ENCODE measurements around the gene SMAD7.

Gene SMAD7

GRCh38 chr18:48887905-48888772 lies 62.6 kb downstream of the SMAD7 start:
- H3K9ac ChIP-seq (ENCODE audit: insufficient read length, low read depth), result no peak overlapping the region
- DNase-seq (ENCODE audit: low read depth, low spot score), result no peak
- H3K9me3 ChIP-seq (ENCODE audit: insufficient read depth, low read length), result no peaks in the 10 kb centered on the region
- no peak overlapping the region for H3K4me3 ChIP-seq (ENCODE audit: insufficient read length, low read depth)
- no peaks in the 10 kb centered on the region for H3K36me3 ChIP-seq (ENCODE audit: insufficient read depth, insufficient read length, low read length)
- TF ChIP-seq YY1 (IDR thresholded peaks at IDR 0.05; ENCODE audit: insufficient read depth, insufficient read length) (no peak), SUZ12 (IDR thresholded peaks at IDR 0.05; ENCODE audit: extremely low read depth, insufficient read depth, insufficient read length) (no peak), ZNF274 (IDR thresholded peaks at IDR 0.05; ENCODE audit: low read depth, low read length) (no peak)
- H3K4me1 ChIP-seq (ENCODE audit: insufficient read depth, insufficient read length), result peaks cover 19% of the 10 kb centered on the region
- peaks cover 4% of the 10 kb centered on the region for H3K27me3 ChIP-seq (ENCODE audit: insufficient read depth, insufficient read length)

- no peak overlapping the region for H3K4me3 ChIP-seq (ENCODE audit: insufficient read length, low read depth)
- H3K4me1 ChIP-seq (ENCODE audit: insufficient read depth, insufficient read length), result peaks cover 19% of the 10 kb centered on the region
- TF ChIP-seq YY1 (IDR thresholded peaks at IDR 0.05; ENCODE audit: insufficient read depth, insufficient read length) (no peak), ZNF274 (IDR thresholded peaks at IDR 0.05; ENCODE audit: low read depth, low read length) (no peak), SUZ12 (IDR thresholded peaks at IDR 0.05; ENCODE audit: extremely low read depth, insufficient read depth, insufficient read length) (no peak)
- no peak overlapping the region for H3K9ac ChIP-seq (ENCODE audit: insufficient read length, low read depth)
- DNase-seq (ENCODE audit: low read depth, low spot score), result no peak
- H3K27me3 ChIP-seq (ENCODE audit: insufficient read depth, insufficient read length), result peaks cover 4% of the 10 kb centered on the region
- H3K9me3 ChIP-seq (ENCODE audit: insufficient read depth, low read length), result no peaks in the 10 kb centered on the region
- no peaks in the 10 kb centered on the region for H3K36me3 ChIP-seq (ENCODE audit: insufficient read depth, insufficient read length, low read length)
These were observed 63.4 kb downstream of the SMAD7 start for GRCh38 chr18:48887294-48887904.

- Histone ChIP-seq H3K9me3 (ENCODE audit: insufficient read depth, low read length) (no peaks in the 10 kb centered on the region), H3K27me3 (ENCODE audit: insufficient read depth, insufficient read length) (peaks cover 4% of the 10 kb centered on the region), H3K4me3 (ENCODE audit: insufficient read length, low read depth) (no peak overlapping the region), H3K9ac (ENCODE audit: insufficient read length, low read depth) (no peak overlapping the region), H3K4me1 (ENCODE audit: insufficient read depth, insufficient read length) (peaks cover 17% of the 10 kb centered on the region), H3K36me3 (ENCODE audit: insufficient read depth, insufficient read length, low read length) (no peaks in the 10 kb centered on the region)
- TF ChIP-seq ZNF274 (IDR thresholded peaks at IDR 0.05; ENCODE audit: low read depth, low read length), result no peak
- no peak for TF ChIP-seq SUZ12 (IDR thresholded peaks at IDR 0.05; ENCODE audit: extremely low read depth, insufficient read depth, insufficient read length)
- TF ChIP-seq YY1 (IDR thresholded peaks at IDR 0.05; ENCODE audit: insufficient read depth, insufficient read length), result no peak
- DNase-seq (ENCODE audit: low read depth, low spot score), result no peak
These were observed 64.1 kb downstream of the SMAD7 start for GRCh38 chr18:48886520-48887293.

- H3K4me3 ChIP-seq (ENCODE audit: insufficient read length, low read depth), result no peak overlapping the region
- TF ChIP-seq ZNF274 (IDR thresholded peaks at IDR 0.05; ENCODE audit: low read depth, low read length) (no peak), SUZ12 (IDR thresholded peaks at IDR 0.05; ENCODE audit: extremely low read depth, insufficient read depth, insufficient read length) (no peak), YY1 (IDR thresholded peaks at IDR 0.05; ENCODE audit: insufficient read depth, insufficient read length) (no peak)
- H3K4me1 ChIP-seq (ENCODE audit: insufficient read depth, insufficient read length), result peaks cover 17% of the 10 kb centered on the region
- H3K9ac ChIP-seq (ENCODE audit: insufficient read length, low read depth), result no peak overlapping the region
- H3K9me3 ChIP-seq (ENCODE audit: insufficient read depth, low read length), result no peaks in the 10 kb centered on the region
- no peak for DNase-seq (ENCODE audit: low read depth, low spot score)
- H3K36me3 ChIP-seq (ENCODE audit: insufficient read depth, insufficient read length, low read length), result no peaks in the 10 kb centered on the region
- peaks cover 4% of the 10 kb centered on the region for H3K27me3 ChIP-seq (ENCODE audit: insufficient read depth, insufficient read length)
These were observed 64.8 kb downstream of the SMAD7 start for GRCh38 chr18:48885924-48886400.

GRCh38 chr18:48885266-48885923 lies 65.4 kb downstream of the SMAD7 start:
- H3K4me3 ChIP-seq (ENCODE audit: insufficient read length, low read depth), result no peak overlapping the region
- no peak overlapping the region for H3K9ac ChIP-seq (ENCODE audit: insufficient read length, low read depth)
- no peaks in the 10 kb centered on the region for H3K9me3 ChIP-seq (ENCODE audit: insufficient read depth, low read length)
- no peak for TF ChIP-seq ZNF274 (IDR thresholded peaks at IDR 0.05; ENCODE audit: low read depth, low read length)
- no peak for TF ChIP-seq SUZ12 (IDR thresholded peaks at IDR 0.05; ENCODE audit: extremely low read depth, insufficient read depth, insufficient read length)
- TF ChIP-seq YY1 (IDR thresholded peaks at IDR 0.05; ENCODE audit: insufficient read depth, insufficient read length), result no peak
- H3K27me3 ChIP-seq (ENCODE audit: insufficient read depth, insufficient read length), result peaks cover 4% of the 10 kb centered on the region
- peaks cover 12% of the 10 kb centered on the region for H3K4me1 ChIP-seq (ENCODE audit: insufficient read depth, insufficient read length)
- no peaks in the 10 kb centered on the region for H3K36me3 ChIP-seq (ENCODE audit: insufficient read depth, insufficient read length, low read length)
- no peak for DNase-seq (ENCODE audit: low read depth, low spot score)

GRCh38 chr18:48884771-48885170 lies 66.0 kb downstream of the SMAD7 start:
- Histone ChIP-seq H3K36me3 (ENCODE audit: insufficient read depth, insufficient read length, low read length) (no peaks in the 10 kb centered on the region), H3K27me3 (ENCODE audit: insufficient read depth, insufficient read length) (peaks cover 4% of the 10 kb centered on the region), H3K9me3 (ENCODE audit: insufficient read depth, low read length) (no peaks in the 10 kb centered on the region), H3K4me1 (ENCODE audit: insufficient read depth, insufficient read length) (peaks cover 7% of the 10 kb centered on the region), H3K9ac (ENCODE audit: insufficient read length, low read depth) (no peak overlapping the region), H3K4me3 (ENCODE audit: insufficient read length, low read depth) (no peak overlapping the region)
- DNase-seq (ENCODE audit: low read depth, low spot score), result no peak
- TF ChIP-seq ZNF274 (IDR thresholded peaks at IDR 0.05; ENCODE audit: low read depth, low read length) (no peak), YY1 (IDR thresholded peaks at IDR 0.05; ENCODE audit: insufficient read depth, insufficient read length) (no peak), SUZ12 (IDR thresholded peaks at IDR 0.05; ENCODE audit: extremely low read depth, insufficient read depth, insufficient read length) (no peak)
